GM19452 (cell line): ENCODE data around the gene ALS2CL.
"Not testable (repeated sequence)": the region's sequence is repeated elsewhere in the genome, so short reads cannot be mapped to it uniquely, and the experiment has no call there.

ENCODE experiments used
- ATAC-seq: cut with Tn5 transposase; IDR thresholded peaks from one replicate; pipeline ENCODE4 v1.9.1; 2021; ENCODE audit not compliant: unreplicated experiment

The ALS2CL gene

DNA sequence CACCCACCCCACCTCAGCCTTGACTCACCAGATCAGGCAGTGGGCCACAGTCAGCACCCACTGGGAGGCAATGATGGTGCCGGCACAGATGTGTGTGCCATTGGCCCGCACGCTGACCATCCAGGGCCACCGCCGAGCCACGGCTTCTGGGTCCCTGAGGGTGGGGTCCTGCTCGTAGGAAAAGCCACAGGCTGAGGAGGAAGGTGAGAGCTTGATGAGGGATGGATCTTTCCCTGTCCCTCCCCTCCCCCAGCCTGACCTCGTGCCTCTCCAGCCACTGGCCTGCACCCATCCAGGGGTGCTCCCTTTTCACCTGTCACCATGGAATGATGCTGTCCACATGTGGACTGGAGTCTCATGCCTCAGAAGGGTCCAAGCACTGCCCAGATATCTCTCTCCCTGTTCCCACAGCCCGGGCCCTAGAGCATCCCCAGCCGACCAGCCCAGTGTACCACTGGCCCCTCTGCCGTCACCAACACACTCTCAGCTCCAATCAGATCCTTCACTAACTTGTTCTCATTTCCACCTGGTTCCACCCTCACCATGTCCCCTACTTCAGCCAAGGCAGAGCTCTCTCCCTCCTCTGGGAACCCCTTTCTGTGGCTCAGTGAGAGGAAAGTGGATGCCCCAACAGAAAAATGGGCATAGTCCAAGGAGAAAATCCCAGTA lies 22.2 kb upstream of the ALS2CL start:
- no peak for ATAC-seq

DNA sequence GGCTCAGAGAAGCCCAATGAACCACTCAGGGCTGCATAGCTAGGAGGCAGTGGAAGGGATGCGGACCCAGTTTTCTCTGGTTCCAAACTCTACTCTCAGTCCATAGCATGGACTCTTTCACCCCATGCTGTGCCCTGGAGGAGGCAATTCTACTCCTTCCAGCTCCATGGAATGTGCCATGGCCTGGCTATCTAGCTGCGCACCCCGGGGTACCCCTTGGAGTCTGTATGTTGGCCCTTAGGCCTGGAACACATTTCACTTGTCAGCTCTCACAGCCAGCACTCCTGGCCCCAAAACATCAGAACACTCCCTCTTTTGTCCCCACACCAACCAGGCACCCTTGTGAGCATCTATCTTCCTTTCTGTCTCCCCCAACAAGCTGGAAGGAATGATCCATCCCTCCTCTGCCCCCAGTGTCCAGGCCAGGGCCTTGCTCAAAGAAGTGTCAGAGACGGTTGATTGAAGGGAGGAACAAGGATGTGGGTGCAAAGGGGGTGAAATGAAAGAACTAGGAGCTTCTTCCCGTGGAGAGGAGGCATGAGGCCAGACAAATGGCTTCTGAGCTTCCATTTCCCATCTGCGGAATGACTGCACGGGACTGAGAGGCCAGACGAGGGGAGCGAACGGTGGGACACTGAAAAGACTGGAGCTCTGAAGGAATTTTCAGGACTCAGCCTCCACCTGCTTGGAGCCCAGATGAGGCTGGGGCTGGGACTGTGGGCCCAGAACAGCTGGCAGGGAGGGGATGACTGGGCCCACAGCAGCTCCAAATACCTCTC lies 21.4 kb upstream of the ALS2CL start:
- ATAC-seq = no peak

DNA sequence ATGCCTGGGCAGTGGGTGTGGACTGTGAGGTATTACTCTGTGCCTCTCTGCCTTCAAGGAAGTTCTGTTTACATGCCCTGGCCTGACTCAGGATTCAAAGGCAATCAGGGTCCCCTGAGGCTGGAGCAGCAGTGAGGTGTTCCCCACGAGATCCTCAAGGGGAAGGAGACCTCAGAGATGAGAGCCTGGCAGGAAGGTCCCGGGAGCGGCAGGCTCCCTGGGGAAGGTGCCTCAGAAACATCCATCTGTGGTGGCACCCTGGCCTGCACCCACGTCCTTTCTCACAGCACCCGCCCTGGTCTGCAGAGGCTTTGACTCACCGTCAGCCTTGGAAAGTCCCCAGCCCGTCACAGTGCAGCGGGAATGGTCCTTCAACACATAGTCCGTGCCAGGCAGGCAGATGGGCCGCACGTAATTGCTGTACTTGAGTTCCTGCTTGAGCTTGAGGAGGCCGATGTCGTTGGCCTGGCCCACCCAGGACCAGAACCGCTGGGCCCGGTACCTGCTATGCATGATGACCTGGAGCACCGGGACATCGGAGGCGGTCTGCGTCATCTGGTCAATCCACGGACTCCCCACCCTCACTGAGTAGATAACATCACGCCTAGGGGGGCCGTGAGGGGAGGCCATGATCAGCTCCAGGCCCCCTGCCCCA lies 20.5 kb upstream of the ALS2CL start:
- no peak for ATAC-seq

DNA sequence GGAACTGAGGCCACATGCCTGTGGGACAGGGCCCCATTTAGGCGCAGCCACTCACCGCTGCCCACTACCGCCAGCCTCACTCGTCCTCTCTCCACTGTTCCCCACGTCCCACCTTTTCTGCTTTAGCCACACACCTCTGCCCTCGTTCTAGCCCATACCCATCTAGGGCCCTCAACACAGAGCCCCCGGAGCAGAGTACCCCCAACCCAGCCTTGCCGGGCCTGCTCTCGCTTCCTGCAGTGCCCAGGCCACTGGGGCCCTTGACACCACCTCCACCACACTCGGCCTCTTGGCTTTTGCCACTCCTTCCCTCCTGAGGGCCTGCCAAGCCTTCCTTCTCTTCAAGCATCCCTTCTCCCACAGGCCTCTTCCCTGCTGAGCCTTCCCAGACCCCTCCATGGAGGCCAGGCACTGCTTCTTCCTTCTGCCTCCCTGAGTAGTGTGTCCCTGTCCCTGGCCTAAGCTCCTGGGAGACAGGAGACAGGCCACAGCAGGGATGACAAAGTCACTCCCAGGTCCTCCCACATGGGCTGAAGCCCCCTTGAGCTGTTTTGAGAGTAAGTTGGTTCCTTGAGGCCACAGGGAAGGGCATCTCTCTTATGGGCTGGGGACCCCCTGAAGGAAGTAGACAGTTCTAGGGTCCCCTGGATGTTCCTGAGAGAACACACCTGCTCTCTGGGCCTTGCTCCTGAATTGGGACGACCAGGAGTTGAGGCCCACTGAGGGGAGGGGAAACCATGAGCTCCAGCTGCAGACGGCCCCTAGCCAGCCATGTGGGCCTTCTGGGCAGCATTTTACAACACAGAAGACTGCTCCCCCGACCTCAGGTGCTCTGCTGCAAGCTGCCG lies 19.8 kb upstream of the ALS2CL start:
- no peak for ATAC-seq

DNA sequence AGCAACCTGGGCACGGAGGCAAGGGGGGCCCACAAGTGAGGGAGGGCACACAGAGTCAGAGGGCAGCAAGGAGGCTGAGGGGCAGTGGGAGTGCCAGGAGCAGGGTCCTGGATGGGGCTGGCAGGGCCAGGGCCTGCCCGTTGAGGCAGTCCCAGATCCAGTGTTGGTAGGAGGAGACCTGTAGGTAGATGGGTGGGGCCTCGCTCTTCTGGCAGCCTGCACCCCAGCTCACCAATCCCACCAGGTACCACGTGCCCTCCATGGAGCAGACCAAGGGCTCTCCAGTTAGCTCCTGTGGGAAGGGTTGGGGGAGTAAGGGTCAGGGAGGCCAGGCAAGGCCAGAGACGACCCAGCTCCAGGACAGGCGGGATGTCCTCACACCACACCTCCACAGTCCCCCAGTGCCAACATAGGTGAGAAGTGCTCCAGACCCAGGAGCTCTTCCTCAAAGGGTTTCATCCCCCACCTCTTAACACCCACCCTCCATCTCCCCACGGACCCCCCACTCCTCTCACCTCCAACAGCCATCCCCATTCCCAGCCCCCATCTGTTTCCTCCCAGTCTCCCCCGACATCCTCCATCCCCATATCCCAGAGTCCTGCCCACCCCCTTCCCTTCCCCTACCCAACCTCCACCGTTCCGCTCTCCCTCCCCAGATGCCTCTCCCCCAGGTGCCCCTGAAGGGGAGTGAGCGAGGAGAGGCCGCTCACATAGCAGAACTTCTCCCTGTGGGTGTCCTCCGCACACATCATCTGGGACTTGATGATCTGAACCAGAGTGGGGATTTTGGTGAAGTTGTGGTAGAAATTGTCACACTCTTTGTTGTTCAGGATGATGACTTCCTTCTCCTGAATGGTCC lies 18.9 kb upstream of the ALS2CL start:
- ATAC-seq = no peak

DNA sequence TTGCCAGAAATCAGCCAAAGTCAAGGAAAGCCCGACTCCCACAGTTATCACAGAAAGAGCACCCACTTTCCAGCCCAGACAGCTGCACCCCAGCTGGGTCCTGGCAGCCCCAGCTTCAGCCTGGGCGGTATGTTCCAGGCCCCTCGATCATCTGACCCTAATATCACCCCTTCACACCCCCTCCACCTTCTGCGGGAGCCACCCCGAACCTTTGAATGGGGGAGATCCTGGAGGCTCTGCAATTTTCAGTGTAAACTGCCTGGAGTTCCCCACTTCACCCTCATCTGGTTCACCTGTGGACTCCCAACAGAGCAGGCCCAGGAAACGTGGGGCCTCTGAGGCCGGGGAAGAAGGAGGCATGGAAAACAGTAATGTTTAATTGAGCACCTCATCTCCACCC lies 18.3 kb upstream of the ALS2CL start:
- no peak for ATAC-seq

DNA sequence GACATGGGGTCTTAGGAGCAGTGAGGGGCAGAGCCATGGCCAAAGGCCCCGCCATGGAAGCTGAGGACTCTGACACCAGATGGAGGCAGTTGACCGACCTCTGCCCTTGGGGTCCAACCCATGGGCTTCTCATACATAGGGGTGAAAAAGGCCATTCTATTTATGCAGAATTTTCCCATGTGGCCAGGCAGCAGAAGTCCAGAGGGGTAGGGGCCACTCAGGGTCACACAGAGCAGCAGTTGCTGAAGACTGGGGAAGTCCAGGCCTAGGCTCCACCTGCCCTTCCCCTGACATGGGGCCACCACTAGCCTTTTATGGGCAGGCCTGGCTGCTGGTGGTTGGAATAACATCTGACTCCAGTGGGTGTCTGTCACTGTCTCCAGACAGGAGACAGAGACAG lies 17.8 kb upstream of the ALS2CL start:
- ATAC-seq = no peak

DNA sequence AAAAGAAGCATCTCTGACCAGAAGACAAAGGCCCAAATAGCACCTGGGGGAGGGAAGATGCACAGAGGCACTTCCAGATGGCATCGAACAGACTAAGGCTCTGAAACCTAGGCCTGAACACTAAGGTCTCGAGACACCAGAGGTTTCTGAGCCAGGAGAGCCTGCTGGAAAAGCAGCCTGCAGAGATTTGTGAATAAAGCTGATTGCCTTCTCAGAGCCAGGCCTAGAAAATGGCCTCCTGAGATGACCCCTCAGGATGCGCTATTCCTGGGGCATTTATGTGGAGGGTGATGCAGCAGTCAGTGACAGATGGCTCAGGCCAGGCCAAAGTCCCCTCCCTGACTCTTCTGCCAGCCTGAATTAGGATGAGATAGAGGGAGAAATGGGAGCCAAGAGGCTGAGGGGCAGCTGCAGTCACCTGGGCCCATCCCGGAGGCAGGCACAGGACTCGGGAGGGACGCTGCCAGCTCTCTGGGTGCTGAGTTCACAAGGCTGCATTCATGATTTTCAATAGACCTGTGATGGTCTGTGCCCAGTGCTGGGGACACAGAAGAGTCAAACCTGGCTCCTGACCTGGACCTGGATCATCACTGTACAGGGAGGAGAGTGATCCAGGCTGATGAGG lies 17.3 kb upstream of the ALS2CL start:
- ATAC-seq = no peak

DNA sequence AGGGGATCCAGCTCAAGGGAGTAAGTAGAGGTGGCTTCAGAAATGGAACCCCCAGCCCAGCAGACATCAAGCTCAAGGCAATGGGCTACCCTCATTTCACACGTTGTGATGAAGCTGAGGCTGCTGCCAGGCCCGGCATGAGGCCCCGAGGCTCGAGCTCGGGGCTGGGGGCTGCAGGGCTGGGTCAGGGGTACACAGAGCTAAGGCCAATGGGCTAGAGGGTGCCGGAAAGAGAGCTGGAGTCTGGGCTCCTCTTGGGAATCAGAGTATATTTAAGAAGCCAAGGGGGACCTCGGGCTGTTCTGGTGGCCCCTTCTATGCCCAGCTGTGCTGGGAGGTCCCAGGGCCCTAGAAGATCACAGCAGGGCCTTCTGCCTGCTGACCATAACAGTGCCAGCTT lies 16.8 kb upstream of the ALS2CL start:
- ATAC-seq = no peak

DNA sequence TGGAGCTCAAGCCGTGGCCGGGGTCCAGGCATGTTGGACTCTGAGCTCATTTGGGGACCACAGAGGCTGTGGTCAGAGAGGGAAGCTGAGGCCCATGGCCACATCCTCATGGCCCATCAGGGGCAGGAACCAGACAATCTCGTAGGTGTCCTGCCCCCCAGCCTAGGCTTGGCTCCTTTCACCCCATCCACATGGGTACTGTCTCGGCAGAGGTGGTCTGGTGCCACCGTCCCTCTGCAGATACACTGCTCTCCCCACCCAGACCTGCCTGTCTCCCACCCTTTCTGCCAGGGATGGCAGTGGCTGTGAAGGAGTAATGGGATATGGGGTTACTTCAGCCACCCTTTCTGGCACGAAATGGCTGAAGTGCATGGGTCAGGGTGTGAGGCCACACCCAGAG lies 16.2 kb upstream of the ALS2CL start:
- no peak for ATAC-seq

DNA sequence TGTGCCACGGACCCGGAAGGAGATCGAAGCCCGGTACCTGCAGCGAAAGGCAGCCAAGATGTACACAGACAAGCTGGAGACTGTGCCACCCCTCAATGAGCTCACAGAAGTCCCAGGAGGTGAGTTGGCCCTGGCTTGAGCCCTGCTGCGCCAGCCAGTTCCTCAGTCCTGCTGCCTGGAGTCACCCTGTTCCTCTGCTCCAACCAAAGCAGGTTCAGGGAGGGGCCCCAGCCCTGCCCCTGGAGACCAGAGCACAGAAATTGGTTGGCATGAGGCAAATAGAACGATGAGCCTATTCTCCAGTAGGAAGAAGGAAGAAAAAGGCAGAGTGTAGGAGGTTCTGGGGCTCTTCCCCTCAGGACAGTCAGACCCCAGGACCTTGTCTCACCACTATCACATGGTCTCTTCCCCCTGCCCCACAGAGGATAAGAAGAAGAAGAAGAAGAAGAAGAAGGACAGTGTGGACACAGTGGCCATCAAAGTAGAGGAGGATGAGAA lies 15.7 kb upstream of the ALS2CL start:
- no peak for ATAC-seq

DNA sequence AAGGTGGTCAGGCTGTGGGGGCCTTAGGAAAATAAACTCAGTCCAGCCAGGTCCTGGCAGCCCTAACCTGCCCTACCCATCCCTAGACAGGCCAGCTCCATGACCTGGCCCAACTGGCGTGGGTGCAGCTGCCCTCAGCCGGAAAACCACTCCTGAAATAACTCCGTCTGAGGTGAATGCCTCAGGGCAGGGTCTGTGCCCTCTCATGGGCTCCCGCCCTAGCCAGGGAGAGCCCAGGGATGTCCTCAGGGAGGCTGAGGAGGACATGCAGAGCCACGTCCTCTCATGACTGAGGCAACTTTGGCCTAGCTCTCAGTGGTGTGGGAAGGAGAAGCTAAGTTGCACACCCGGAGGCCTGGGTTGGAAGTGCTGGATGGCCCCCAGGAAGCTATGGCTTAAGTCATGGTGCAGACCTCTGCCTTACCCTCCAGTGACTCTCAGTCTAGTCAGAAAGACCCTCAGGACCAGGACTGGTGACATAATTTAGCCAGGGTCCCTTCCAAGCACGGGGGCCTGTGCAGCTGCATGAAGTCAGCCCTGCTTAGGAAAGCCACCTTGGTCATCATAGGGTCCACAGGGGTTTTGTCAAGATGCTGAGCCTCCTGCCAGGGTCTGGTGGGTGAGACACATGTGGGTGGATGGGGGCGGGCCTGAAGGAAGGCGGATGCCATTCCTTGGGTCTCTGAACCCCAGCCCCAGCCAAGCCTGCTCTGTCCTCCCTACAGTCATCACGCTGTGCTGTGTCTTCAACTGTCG lies 15.1 kb upstream of the ALS2CL start:
- ATAC-seq = no peak

DNA sequence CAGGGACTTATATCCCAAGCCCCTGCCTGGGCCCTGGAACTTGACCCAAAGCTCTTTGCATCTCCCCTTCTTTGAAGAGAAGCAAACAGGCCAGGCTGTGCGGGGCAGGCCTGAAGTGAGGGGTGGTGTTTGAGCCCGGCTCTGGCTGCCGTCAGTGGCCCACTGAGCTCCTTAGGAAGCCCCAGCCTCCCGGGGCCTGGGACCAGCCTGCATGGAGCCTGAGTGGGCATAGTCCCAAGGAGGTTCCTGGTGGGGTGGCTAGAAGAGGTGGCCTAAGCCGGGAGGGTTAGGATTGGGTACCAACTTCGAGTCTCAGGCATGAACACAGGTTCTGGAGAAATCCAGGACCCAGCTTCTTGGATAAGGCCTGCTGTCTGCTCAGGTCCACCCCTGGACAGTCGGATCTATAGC lies 14.1 kb upstream of the ALS2CL start:
- no peak for ATAC-seq

DNA sequence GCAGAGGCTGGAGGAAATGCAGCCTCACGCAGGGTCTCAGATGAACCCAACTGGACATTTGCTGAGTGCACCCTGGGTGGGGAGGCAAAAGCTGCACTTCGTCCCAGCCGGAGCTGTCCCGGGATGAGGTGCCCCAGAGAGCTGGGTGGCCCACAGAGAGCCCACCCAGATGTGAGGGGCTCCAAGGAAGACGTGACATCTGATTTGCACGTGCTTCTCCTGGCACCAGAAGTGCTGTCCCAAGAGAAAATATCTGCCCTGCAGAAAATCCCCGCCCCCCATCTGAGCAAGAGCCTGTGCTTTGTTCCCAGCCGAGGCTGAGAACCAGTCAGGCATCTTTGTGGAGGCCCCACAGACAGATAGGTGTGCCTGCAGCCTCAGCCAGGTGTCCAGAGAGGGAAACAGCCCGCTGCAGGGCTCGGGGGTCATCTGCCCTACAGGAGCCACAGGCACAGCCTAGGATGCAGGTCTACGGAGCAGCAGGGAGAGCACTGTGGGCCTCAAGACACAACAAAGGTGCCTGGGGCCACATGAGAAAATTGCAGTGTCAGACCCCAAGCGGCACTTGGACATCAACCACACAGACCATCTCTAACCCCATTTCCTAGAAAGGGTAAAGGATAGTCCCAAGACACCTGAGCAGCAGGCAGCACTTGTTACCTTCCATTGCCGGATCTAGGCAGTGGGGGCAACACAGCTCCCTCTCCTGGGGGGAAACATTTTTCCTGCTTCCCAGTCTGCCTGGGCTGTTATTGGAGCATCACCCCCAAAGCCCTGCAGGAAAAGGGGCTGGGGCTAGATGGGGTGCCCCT lies 13.5 kb upstream of the ALS2CL start:
- no peak for ATAC-seq

DNA sequence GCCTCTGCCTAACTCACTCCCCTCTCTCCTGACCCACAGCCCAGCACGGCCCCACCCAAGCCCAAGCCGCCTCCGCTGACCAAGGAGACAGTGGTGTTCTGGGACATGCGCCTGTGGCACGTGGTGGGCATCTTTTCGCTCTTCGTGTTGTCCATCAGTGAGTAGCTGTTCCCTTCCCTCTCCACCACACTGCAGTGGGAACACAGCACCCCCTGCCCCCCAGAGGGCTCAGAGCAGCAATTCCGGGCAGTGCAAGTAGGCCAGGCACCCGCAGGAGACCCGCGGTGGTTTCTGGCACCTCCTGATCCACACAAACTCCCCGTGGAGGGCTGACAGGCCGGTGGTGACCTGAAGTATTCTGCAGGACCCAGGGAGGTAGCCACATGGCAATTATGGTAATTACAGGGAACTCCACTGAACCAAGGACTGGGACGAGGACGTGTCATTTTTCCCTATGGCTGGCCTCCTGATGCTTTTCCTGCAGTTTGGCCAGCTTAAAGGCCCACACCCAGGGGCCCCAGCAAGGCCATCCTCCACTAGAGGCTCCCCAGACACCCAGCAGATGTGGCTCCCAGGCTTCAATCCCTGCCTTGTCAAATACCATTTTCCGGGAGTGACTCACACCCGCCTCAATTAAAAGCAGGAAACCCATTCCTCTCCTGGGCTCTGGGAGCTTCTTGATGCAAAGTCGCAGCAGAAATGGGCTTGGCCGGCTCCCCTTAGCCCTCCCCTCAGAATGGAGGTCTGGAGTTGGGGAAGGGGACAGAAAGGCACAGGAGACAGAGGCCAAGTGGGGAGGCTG lies 12.5 kb upstream of the ALS2CL start:
- ATAC-seq = no peak

DNA sequence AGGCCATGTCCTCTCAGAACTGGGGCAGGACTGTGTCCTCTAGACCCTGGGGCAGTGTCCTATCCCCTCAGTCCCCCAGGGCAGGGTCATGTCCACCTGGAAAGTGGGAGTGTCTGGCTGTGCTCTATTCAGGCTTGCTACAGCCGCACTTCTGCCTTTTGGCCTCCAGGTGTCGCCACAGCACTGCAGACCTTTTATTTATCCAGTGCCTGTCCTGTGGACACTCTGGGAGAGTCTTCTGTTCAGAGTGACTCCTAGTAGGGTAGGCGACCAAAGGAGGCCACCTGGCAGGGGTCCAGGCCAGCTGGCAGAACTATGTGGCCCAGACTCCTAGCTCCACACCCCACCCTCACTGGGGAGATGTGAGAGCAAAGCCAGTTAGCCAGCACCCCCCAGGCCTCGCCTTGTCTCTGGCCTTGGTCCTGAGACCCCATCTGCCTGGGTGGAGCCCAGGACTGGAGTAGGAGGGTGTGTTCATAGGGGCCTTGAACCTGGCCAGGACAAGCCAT lies 11.6 kb upstream of the ALS2CL start:
- no peak for ATAC-seq

DNA sequence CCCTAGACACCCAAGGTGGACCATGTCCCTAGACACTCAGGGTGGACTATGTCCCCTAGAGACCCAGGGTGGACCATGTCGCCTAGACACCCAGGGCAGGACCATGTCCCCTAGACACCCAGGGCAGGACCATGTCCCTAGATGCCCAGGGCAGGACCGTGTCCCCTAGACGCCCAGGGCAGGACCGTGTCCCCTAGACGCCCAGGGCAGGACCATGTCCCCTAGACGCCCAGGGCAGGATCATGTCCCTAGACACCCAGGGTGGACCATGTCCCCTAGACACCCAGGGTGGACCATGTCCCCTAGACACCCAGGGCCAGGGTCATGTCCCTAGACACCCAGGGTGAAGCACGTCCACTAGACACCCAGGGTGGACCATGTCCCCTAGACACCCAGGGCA lies 10.9 kb upstream of the ALS2CL start:
- not testable (repeated sequence) for ATAC-seq
